ENCODE results near the gene PDCD1.

The PDCD1 gene

DNA sequence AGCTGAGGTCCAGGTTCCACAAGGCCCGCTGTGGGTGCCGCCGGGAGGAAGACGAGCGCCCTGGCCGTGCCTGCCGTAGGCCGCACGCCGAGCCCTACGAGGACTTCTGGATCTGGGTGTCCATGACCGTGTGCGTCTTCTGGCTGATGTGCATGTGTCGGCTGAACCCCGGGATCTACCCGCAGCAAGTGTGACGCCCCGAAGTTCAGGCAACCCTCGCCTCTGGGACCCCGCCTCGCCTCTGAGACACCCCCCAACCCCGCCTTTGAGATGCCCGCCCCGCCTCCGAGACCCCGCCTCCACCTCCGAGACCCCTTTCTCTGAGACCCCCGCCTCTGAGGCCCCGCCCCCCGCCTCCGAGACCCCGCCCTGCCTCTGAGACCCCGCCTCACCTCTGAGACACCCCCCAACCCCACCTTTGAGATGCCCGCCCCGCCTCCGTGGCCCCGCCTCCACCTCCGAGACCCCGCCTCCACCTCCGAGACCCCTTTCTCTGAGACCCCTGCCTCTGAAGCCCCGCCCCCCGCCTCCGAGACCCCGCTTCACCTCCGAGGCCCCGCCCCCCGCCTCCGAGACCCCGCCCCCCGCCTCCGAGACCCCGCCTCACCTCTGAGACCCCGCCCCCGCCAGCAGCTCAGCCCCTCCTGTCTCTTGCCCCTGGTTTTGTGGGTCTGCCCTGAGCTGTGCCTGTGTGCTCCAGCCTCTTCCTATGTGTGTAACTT, 14.5 kb upstream of the PDCD1 start:
- no peak overlapping the region for H3K27ac ChIP-seq (ENCODE audit: low read length)

DNA sequence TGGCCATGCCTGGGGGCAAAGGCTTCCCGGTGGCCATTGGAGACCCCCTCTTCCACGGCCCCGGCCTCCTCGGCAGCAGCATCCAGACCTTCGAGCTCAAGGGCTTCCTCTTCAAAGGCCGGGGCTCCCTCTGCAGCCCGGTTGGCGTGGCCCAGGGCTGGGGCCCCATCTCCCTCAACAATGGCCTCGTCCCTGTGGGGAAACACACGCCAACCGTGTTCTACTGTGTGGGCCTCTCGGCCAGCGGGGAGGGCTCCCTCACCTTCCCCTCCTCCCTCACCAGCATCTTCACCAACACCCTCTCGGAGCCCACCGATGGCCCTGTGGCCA, 13.6 kb upstream of the PDCD1 start:
- H3K4me3 ChIP-seq (ENCODE audit: low read length): no peak overlapping the region
- H3K4me1 ChIP-seq (ENCODE audit: low read length): peaks cover 19% of the 10 kb centered on the region

More for the DNA sequence above, 14.5 kb upstream of the PDCD1 start:
- no peak overlapping the region for H3K9ac ChIP-seq (ENCODE audit: low read length)
- H3K79me2 ChIP-seq (ENCODE audit: low read length): no peaks in the 10 kb centered on the region
- peaks cover 15% of the 10 kb centered on the region for H3K27me3 ChIP-seq (ENCODE audit: low read depth, low read length)
- H4K20me1 ChIP-seq (ENCODE audit: insufficient read depth, low read length): no peaks in the 10 kb centered on the region
- no peak overlapping the region for H2AFZ ChIP-seq (ENCODE audit: low read depth, low read length)
- TF ChIP-seq EZH2phosphoT487 (IDR thresholded peaks at IDR 0.05; ENCODE audit: low read depth): no peak
- TF ChIP-seq, protein P1, sequence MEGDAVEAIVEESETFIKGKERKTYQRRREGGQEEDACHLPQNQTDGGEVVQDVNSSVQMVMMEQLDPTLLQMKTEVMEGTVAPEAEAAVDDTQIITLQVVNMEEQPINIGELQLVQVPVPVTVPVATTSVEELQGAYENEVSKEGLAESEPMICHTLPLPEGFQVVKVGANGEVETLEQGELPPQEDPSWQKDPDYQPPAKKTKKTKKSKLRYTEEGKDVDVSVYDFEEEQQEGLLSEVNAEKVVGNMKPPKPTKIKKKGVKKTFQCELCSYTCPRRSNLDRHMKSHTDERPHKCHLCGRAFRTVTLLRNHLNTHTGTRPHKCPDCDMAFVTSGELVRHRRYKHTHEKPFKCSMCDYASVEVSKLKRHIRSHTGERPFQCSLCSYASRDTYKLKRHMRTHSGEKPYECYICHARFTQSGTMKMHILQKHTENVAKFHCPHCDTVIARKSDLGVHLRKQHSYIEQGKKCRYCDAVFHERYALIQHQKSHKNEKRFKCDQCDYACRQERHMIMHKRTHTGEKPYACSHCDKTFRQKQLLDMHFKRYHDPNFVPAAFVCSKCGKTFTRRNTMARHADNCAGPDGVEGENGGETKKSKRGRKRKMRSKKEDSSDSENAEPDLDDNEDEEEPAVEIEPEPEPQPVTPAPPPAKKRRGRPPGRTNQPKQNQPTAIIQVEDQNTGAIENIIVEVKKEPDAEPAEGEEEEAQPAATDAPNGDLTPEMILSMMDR (IDR thresholded peaks at IDR 0.05; ENCODE audit: low read depth, low read length): no peak
- H3K36me3 ChIP-seq (replicated peaks; ENCODE audit: low read depth, low read length): no peaks in the 10 kb centered on the region
- no peak overlapping the region for H3K4me3 ChIP-seq (ENCODE audit: low read length)
- no peaks in the 10 kb centered on the region for H3K9me3 ChIP-seq (ENCODE audit: insufficient read depth, low read length)
- peaks cover 18% of the 10 kb centered on the region for H3K4me1 ChIP-seq (ENCODE audit: low read length)
- H3K4me2 ChIP-seq (ENCODE audit: low read length): no peak overlapping the region

DNA sequence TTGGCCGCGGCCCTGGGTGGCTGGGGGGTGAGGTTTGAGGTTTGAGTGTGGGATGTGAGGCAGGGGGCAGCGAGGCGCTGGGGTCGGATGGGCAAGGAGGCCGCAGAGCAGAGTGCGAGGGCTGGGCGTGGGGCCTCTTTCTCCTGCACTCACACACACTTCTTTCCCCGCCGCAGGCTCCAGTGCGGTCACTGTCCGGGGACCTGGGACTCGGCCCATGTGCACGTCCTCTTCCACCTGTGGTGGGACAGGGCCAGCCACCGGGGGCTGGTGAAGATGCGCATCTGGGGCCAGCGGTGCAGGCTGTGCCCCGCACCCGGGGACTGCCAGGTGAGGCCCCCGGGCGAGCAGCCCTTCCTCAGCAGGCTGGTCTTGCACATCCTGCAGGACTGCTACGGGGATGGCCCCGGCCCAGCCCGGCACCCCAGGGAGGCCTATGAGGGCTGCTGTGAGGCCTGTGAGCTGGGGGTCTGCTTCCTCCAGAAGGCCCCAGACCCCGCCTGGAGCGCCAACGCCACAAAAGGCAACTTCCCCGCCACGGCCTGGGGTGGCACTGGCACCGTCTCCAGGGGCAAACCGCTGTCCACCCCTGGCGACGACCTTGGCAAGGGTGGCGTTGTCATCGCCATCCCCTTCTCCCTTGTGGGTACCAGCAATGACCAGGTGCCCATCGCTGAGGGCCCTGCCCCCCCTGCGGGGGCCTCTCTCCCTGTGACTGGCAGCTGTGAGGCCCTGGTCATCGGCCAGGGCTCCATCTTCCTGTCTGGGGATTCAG, 13.0 kb upstream of the PDCD1 start:
- H3K9ac ChIP-seq (ENCODE audit: low read length): no peak overlapping the region
- H2AFZ ChIP-seq (ENCODE audit: low read depth, low read length): no peak overlapping the region
- no peaks in the 10 kb centered on the region for H4K20me1 ChIP-seq (ENCODE audit: insufficient read depth, low read length)
- no peak overlapping the region for H3K4me3 ChIP-seq (ENCODE audit: low read length)
- no peaks in the 10 kb centered on the region for H3K9me3 ChIP-seq (ENCODE audit: insufficient read depth, low read length)
- H3K36me3 ChIP-seq (replicated peaks; ENCODE audit: low read depth, low read length): no peaks in the 10 kb centered on the region
- peaks cover 28% of the 10 kb centered on the region for H3K27me3 ChIP-seq (ENCODE audit: low read depth, low read length)
- TF ChIP-seq, protein P1 (IDR thresholded peaks at IDR 0.05; ENCODE audit: low read depth, low read length): no peak
- no peak for TF ChIP-seq EZH2phosphoT487 (IDR thresholded peaks at IDR 0.05; ENCODE audit: low read depth)
- no peaks in the 10 kb centered on the region for H3K79me2 ChIP-seq (ENCODE audit: low read length)
- H3K4me1 ChIP-seq (ENCODE audit: low read length): peaks cover 19% of the 10 kb centered on the region
- H3K4me2 ChIP-seq (ENCODE audit: low read length): no peak overlapping the region
- H3K27ac ChIP-seq (ENCODE audit: low read length): no peak overlapping the region

More for the DNA sequence above, 13.6 kb upstream of the PDCD1 start:
- H3K79me2 ChIP-seq (ENCODE audit: low read length): no peaks in the 10 kb centered on the region
- H2AFZ ChIP-seq (ENCODE audit: low read depth, low read length): no peak overlapping the region
- H3K4me2 ChIP-seq (ENCODE audit: low read length): no peak overlapping the region
- no peak overlapping the region for H3K27ac ChIP-seq (ENCODE audit: low read length)
- no peaks in the 10 kb centered on the region for H3K9me3 ChIP-seq (ENCODE audit: insufficient read depth, low read length)
- H4K20me1 ChIP-seq (ENCODE audit: insufficient read depth, low read length): no peaks in the 10 kb centered on the region
- H3K27me3 ChIP-seq (ENCODE audit: low read depth, low read length): peaks cover 23% of the 10 kb centered on the region
- TF ChIP-seq, protein P1 (IDR thresholded peaks at IDR 0.05; ENCODE audit: low read depth, low read length): peak; percentile 9; the same call in 1 of the 2 replicates
- no peak for TF ChIP-seq EZH2phosphoT487 (IDR thresholded peaks at IDR 0.05; ENCODE audit: low read depth)
- no peak overlapping the region for H3K9ac ChIP-seq (ENCODE audit: low read length)
- no peaks in the 10 kb centered on the region for H3K36me3 ChIP-seq (replicated peaks; ENCODE audit: low read depth, low read length)
